Panc1 (cell line): ENCODE measurements around the gene RNASEH1.

Experiments
- POLR2AphosphoS5 ChIP-seq: IDR thresholded peaks from 2 replicates; pipeline ENCODE4 v1.6.1; 2012; ENCODE audit warnings: mild to moderate bottlenecking, low read depth, low read length, moderate library complexity
- REST ChIP-seq, 2 experiments: IDR thresholded peaks; 2 replicates each; pipeline ENCODE4 v1.6.1; 2011 to 2012; ENCODE audit warnings: low read depth in 2 of 2, control low read depth in 1 of 2, low read length in 1 of 2, mild to moderate bottlenecking in 1 of 2, moderate library complexity in 1 of 2; ENCODE audit not compliant: insufficient read depth in 1 of 2
- SIN3A ChIP-seq: IDR thresholded peaks from 2 replicates; pipeline ENCODE4 v1.6.1; 2012; ENCODE audit warnings: low read depth, mild to moderate bottlenecking, low read length, moderate library complexity, borderline replicate concordance; ENCODE audit not compliant: insufficient read depth
- TCF7L2 ChIP-seq: IDR thresholded peaks from 2 replicates; pipeline ENCODE4 v1.6.1; 2011; ENCODE audit warnings: mild to moderate bottlenecking, low read depth, low read length, inconsistent platforms
- TF ChIP-seq, protein P1 (sequence below): fragments of 450-650 bp; IDR thresholded peaks from 2 replicates; pipeline ENCODE4 v1.5.1; 2017; ENCODE audit warnings: mild to moderate bottlenecking

DNA sequence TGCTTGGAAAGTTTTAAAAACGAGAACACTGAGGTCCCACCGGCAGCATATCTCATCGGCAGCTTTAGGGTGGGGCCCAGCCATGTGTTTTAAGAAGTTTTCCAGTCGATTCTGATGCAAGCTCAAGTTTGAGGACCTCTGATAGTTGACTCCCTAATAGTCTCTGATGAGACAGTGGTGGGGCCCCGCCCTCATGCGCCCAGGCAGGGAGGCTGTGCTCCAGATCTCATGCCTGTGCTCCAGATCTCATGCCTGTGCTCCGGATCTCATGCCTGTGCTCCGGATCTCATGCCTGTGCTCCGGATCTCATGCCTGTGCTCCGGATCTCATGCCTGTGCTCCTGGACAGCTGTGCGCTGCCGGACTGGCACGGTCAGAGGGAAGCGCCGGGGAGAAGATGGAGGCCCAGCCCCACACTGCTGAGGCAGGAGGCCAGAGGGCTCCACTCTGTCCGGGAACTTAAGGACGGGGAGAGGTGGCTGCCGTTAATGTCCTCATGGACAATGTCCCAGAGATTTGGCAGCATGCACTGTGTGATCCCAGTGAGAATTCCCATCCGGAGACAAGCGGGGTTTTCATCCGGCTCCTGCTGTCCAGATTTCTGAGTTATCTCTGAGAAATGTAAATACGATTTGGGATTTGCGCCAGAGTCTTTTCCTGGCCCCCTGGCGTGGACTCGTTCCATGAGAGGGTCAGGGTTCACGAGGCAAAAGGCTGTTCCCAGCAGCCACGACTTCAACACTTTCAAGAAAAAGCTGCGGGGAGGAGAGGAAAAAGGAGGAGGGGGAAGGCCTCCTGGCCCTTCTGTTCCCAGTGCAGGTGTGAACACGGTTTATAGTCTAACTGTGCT is 27.4 kb upstream of the RNASEH1 start:
- TF ChIP-seq, protein P1, sequence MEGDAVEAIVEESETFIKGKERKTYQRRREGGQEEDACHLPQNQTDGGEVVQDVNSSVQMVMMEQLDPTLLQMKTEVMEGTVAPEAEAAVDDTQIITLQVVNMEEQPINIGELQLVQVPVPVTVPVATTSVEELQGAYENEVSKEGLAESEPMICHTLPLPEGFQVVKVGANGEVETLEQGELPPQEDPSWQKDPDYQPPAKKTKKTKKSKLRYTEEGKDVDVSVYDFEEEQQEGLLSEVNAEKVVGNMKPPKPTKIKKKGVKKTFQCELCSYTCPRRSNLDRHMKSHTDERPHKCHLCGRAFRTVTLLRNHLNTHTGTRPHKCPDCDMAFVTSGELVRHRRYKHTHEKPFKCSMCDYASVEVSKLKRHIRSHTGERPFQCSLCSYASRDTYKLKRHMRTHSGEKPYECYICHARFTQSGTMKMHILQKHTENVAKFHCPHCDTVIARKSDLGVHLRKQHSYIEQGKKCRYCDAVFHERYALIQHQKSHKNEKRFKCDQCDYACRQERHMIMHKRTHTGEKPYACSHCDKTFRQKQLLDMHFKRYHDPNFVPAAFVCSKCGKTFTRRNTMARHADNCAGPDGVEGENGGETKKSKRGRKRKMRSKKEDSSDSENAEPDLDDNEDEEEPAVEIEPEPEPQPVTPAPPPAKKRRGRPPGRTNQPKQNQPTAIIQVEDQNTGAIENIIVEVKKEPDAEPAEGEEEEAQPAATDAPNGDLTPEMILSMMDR: no peak
- TF ChIP-seq POLR2AphosphoS5 (no peak), REST (IDR thresholded peaks at IDR 0.05; ENCODE audit: insufficient read depth in 1 of 2, low read depth in 2 of 2, low read length in 1 of 2) (no peak), TCF7L2 (no peak), SIN3A (no peak)
